Stimulated activated CD8-positive, alpha-beta memory T cell treated with anti-CD3 and anti-CD28 coated beads, Interleukin-7, amount 100 ng/mL, for 24 hours (primary cell): ENCODE results near the gene RIIAD1.
A peak's percentile ranks its signal among the peaks of the same experiment; 100 is the strongest.
"Not testable (repeated sequence)": the region's sequence is repeated elsewhere in the genome, so short reads cannot be mapped to it uniquely, and the experiment has no call there.

Experiments used
- DNase-seq: peaks from one replicate; pipeline ENCODE4 v3.0.0-alpha.2; 2020; ENCODE audit warnings: low read depth

The RIIAD1 gene

DNA sequence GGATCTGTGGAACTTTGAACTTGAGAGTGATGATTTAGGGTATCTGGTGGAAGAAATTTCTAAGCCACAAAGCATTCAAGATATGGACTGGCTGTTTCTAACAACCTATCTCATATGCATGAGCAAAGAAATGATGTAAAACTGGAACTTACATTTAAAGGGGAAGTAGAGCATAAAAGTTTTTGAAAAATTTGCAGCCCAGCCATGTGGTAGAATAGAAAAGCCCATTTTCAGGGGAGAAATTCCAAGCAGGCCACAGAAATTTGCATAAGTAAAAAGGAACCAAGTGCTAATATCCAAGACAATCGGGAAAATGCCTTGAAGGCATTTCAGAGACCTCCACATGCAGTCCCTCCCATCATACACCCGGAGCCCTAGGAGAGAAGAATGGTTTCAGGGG, 15.7 kb downstream of the RIIAD1 start:
- no peak for DNase-seq

DNA sequence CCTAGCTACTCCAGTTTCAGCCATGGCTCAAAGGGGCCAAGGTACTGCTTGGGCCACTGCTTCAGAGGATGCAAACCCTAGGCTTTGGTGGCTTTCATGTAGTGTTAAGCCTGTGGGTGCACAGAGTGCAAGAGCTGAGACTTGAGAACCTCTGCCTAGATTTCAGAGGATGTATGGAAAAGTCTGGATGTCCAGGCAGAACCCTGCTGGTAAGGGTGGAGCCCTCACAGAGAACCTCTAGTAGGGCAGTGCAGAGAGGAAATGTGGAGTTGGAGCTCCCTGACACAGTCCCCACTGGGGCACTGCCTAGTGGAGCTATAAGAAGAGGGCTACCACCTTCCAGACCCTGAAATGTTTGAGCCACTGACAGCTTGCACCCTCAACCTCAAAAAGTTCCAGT, 16.2 kb downstream of the RIIAD1 start:
- DNase-seq, result no peak

DNA sequence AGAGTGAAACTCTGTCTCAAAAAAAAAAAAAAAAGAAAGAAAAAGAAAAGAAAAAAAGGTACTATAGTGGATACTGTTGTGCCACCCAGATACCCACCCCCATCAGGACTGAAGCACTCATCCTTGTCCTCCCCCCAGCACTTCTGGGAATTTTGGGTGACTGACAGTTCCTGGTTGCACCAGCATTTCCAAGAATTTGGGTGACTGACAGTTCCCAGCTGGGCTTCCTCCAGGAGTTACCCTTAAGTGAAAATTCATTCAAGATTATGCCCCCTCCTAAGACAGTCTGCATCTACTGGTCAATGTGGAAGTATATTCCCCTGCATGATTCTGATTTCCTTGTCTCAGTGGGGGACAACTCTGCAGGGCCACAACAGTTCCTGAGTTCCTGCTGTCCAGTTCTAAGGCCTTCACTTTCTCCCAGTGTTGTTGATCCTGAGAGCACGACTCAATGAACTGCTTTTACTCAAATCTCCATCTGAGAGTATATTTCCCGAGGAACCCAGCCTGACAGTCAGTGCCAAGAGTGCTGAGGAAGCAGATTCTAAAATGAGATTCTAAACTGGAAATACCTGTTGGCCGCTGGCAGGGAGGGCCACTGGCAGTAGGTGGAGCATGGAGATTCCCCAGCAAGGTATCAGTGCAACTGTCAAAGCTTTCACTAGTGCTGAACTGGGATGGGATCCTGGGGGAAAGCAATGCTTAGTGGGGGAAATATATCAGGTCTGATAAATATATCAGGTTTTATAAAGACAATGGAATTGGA, 18.5 kb downstream of the RIIAD1 start:
- no peak for DNase-seq

DNA sequence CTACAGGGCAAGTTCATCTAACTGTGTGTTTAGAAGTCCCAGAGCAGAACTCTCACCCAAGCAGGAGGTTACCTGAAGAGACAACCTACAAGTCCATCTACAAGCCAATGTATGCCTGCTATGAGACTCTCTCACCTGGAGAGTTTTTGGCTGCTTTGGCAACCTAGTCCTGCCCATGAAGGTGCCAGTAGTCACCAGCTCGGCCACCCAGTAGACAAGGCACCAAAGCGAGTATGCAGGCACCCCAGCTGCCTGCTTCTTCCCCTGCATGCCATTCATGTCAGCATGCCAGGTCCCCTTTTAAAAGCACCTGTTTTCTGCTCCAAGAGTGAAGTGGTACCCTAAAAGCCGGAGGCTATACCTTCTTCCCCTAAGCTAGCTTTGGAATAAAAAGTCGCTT, 20.2 kb downstream of the RIIAD1 start:
- no peak for DNase-seq

DNA sequence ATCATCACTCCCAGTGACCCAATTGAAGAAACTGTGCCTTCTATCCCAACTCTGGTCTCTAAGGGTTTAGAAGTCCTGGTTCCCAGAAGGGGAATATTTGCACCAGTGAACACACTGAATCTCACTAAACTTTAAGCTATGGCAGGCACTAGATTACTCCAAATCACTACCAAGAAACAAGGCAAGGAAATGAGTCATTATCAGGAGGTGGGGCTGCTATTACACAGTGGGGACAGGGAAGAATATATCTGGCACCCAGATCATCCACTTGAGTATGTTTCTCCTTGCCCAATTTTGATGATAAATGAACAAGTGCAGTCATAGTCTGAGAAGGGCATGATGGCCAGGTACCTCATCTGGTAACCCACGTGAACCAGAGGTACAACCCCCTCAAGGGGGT, 35.0 kb downstream of the RIIAD1 start:
- no peak for DNase-seq

DNA sequence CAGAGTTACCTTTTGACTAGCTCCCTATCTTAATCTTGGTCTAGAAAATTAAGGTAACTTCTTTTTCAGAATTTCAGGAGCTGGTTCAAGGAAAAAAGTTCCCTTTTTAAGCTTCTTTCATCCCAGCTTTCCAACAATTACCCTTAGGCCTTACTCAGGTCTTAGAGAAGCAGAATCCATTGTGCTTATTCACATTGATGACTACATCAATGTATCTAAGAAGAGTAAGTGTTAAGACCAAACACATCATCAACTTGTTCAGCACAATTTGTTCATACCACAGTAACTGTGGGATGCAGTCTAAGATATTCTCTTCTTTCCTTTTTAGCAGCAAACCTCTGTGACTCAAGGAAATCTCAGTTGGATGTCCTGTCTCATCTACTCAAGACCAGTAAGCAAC, 37.9 kb downstream of the RIIAD1 start:
- no peak for DNase-seq

DNA sequence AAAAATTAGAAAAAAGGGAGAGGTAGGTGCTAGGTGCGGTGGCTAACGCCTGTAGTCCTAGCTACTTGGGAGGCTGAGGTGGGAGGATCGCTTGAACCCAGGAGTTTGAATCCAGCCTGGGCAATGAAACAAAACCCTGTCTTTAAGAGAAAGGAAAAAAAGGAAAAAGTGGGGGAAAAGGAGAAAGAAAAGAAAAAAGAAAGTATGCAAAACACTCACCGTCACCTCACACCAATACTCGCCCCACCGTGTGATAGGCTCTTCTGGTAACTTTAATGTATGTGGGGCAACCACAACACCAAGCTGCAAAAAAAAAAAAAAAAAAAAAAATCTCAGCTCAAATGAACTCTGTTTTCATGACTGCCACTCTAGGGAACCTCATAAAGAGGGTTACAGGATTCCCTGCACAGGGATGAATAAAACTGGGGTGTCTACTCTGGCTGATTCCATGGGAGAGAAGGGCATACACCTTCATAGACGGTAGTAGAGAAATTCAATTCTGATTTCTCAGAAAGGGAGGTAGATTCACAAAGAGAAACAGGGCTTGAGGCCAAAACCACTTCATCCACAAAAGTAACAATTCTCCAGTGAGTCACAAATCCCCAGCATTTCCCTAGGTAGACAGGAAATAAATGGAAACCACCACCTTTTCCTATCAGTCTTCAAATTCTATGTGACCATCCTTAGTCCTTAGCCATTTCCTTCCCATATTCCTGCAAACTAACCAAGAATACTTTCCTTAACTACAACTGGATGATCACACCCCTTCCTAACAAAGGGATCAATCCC, 39.5 kb downstream of the RIIAD1 start:
- no peak for DNase-seq

DNA sequence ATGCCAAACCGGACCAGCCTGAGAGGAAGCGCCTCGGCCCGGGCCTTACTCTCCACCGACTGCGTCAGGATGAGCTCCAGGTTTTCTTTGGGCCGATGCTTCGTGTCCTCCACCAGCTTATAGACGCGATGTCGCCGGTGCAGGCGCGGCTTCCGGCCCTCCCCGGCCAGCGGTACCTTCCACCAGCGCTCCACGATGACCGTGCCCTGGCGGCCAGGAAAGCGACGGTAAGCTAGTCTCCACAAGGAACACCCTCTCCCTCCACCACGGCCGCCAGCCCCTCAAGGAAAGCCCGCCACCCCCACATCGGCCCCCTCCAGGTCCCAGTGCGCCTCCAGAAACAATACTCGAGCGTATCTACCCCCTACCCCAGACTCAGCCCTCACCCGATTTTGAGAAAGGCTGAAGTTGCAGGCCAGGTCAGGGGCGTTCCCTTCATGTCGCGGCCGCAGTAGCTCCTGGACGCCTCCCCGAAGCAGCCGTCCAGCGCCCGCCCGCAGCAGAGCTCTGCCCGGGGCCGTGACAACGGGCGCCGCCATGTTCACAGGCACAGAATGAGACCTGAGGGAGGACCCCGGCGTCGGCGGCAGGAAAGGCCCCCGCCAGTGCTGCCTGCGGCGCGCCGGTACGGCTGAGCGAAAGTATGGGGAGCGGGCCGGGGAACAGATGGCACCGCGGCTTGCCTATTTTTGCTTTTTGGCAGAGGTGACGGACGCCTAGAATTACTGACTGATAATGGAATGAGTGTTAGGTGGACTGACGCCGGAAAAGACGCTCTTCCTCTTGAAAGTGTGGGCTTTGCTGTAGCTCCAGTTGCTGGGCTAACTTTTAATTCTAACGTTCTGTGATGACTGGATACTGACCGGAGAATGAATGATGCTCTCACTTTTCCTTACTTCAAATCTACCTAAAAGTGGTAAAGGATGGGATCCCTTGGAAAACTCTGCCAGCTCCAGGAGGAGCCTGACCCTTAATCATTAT, 41.9 kb downstream of the RIIAD1 start, which contains the start of gene MRPL9:
Gene MRPL9, minus strand, starts transcription at position 556 of the 981 bp plus-strand sequence. Its CDS starts 17 bp downstream, at position 539.
- DNase-seq, result peak; percentile 73

DNA sequence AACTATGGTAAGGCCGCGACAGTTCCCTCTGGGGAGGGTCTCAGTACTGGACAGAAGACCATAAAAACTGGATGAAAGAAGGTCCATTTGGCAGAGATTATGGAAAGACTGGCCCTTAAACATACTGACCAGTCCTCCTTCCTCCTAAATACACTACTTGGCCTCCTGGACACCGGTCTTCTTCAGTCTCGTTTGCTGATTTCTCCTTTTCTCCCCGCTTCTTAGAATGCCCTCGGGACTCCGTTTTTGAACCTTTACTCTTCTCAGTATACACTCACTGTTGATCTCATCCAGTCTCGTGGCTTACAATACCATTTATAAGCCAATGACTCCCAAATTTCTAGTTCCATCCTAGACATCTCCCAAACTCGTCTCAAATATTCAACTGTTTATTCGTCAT, 42.7 kb downstream of the RIIAD1 start:
- DNase-seq, result no peak

DNA sequence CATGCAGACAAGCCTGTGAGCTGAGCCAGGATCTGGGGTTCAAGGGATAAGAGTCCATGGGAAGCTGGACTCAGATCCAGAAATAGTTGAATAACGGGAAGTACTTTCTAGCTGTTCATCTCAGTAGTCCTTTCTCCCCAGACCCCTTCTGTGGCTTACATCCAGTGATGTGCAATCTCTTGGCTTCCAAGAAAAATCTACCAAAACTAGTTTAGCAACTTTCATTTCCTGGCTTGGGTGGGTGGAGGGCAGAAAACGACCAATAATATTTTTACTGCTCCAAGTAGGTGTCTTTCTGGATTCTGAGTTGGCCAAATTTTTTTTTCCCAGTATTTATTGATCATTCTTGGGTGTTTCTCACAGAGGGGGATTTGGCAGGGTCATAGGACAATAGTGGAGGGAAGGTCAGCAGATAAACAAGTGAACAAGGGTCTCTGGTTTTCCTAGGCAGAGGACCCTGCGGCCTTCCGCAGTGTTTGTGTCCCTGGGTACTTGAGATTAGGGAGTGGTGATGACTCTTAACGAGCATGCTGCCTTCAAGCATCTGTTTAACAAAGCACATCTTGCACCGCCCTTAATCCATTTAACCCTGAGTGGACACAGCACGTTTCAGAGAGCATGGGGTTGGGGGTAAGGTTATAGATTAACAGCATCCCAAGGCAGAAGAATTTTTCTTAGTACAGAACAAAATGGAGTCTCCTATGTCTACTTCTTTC, 47.2 kb downstream of the RIIAD1 start:
- not testable (repeated sequence) for DNase-seq

DNA sequence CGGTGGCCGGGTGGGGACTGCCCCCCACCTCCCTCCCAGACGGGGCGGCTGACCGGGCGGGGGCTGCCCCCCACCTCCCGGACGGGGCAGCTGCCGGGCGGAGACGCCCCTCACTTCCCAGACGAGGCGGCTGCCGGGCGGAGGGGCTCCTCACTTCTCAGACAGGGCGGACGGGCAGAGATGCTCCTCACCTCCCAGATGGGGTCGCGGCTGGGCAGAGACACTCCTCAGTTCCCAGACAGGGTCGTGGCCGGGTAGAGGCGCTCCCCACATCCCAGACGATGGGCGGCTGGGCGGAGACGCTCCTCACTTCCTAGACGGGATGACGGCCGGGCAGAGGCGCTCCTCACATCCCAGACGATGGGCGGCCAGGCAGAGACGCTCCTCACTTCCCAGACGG, 47.9 kb downstream of the RIIAD1 start:
- not testable (repeated sequence) for DNase-seq

DNA sequence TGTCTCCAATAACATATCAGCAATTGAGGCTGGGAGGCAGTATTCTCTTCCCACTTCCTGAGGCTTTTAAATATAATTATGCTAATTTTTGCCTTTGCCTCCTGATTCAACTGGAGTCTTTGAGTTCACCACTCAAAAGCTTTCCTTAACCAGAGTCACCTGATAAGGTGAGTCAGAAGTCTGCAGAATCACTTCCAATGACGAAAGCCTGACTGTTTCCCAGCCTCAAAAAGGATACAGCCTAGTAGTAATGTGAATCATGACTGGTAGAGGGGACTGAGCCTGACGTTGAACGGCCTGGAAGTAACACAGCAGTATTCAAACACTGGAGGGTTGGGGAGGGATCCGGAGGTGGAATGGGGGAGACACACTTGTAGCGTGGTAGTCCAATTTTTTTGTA, 52.4 kb downstream of the RIIAD1 start:
- DNase-seq, result no peak

DNA sequence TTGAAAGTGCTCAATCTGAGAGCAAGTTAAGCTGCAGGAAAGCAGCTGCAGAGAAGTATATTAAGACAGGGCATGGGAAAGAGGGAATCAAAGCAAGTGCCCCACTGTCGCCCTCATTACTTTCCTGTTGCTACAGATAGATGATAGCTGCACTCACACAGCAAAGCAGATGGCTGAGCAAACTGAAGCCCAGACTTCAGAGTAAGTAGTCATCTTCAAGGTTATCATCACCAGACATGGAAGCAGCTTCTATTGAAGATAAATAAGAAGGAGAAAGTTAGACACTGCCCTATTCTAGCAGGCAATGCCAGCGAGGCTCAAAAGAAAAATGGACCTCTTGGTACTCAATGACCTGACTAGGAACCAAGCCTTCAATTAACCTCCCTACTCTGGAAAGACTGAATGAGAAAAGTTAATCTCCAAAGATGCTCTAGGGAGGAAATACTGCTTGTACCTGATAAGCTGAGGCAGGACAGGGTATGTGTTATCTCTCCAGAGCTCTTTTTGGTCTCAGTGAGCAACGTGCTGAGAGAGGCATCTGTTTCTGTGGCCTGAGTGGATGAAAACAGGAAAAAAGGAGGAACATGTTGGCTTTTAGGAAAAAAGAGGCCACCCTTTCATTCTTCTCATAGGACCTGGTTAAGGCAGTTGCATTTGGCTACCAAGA, 53.1 kb downstream of the RIIAD1 start:
- no peak for DNase-seq

DNA sequence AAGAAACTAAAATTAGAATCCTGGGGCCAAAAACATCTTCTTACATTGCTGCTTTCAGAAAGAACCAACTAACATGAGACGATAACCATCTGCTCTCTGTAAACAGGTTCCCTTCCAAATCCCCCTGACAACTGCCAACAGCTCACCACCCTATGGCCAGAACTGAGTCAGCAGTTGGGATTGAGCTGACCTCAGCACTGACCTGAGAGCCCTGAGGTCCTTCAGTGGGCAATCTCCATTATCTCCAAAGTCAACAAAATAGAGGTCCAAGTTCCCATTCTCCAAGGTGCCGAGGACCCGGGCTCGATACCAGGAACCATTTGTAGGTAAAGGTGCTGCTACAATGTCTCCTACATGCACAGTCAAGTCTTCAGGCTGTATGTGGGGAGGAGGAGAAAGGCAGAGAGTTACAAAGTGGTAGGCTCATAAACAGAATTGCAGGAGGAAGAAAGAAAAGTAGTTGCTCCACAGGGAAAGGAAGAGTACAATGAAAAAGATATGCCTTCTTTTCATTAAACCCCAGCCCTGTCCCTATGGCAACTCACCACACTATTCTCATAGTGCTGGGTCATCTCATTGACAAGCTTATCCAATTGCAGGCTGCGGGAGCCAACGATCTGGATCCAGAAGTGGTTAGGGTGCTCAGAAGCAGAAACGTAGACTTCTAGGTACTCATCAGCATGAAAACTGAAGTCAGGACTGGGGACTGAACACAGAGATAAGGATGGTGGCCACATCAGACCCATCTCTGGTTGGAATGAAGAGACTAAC, 54.8 kb downstream of the RIIAD1 start:
- DNase-seq, result no peak

DNA sequence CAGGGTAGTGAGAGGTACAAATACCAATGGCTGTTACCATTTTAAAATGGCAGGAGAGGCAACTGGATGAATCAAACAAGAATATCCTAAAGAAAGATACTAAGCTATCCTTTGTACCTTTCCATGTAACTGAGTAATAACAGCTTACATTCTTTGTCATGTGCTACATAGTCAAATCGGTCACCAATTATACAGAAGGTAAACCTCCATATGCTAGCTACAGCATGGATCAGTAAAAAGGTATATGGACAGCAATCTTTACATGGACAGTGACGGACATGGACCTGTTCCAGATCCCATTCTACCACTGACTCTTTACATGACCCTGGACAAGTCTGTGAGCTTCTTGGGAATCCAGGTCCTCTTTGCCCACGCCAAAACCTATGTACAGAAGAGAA, 55.3 kb downstream of the RIIAD1 start:
- no peak for DNase-seq

DNA sequence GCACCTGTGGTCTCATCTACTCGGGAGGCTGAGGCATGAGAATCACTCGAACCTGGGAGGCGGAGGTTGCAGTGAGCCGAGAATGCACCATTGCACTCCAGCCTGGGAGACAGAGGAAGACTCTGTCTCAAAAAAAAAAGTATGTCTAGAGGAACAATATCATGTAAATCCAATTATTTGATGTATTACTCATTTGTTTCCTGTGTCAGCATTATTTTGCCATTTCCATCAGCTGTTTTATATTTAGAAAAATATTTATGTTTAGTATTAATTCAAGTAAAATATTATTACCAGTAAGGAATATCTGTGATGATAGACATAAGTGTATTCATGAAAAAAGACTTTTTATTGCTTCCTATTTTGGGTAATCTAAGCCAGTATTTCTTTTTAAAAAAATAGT, 56.0 kb downstream of the RIIAD1 start:
- no peak for DNase-seq
